Testis (tissue), 3 donors: Measurements from ENCODE around the gene GCN1. TPM values are rescaled to one million over a fixed set of nuclear protein-coding genes. Genes with fewer than 3 reads are reported as not detected.

Source experiments
- DNase-seq: peaks from one replicate; pipeline ENCODE4 v3.0.0-alpha.2; 2019
- H3K27ac ChIP-seq, 2 donors: fragments of 200-600 bp; sonication (generic); one replicate each; pipeline ENCODE4 v1.5.1; 2019
- H3K27me3 ChIP-seq: fragments of 200-600 bp; sonication (generic); one replicate; pipeline ENCODE4 v1.5.1; 2019
- H3K36me3 ChIP-seq: fragments of 200-600 bp; sonication (generic); one replicate; pipeline ENCODE4 v1.5.1; 2017; ENCODE audit warnings: low read depth; ENCODE audit errors: missing control alignments
- H3K4me1 ChIP-seq: fragments of 200-600 bp; sonication (generic); one replicate; pipeline ENCODE4 v1.5.1; 2019
- H3K4me3 ChIP-seq, 2 donors: fragments of 200-600 bp; sonication (generic); one replicate each; pipeline ENCODE4 v1.5.1; 2017 to 2019
- H3K9me3 ChIP-seq: fragments of 200-600 bp; sonication (generic); one replicate; pipeline ENCODE4 v1.5.1; 2017
- CTCF ChIP-seq, 3 experiments: fragments of 450-650 bp in 2 of 3; fragments of 200-600 bp in 1 of 3; sonication (generic) in 1 of 3; IDR thresholded peaks; one replicate each; pipeline ENCODE4 v1.5.1; 2016 to 2019; ENCODE audit warnings: antibody characterized with exemption in 3 of 3, mild to moderate bottlenecking in 2 of 3, moderate library complexity in 1 of 3
- POLR2A ChIP-seq: fragments of 450-650 bp; IDR thresholded peaks from one replicate; pipeline ENCODE4 v1.6.1; 2017; ENCODE audit warnings: antibody characterized with exemption, mild to moderate bottlenecking, moderate library complexity
- WGBS, 2 donors: methylation state at CpG; one replicate each; pipeline ENCODE4 v1.1.5; 2018; 5-methylcytosine and 5-hydroxymethylcytosine counted together
- intact Hi-C: fragments of 100-400 bp; cut with DNase I; formaldehyde crosslinking; loops from one replicate; pipeline ENCODE4 v1.15.1; 2023; ENCODE audit warnings: low total_unique reads
- polyA plus RNA-seq: library from polyadenylated mRNA; stranded (reverse); fragments of 350-450 nt; fragmentation: Illumina TruSeq; extraction: RNeasy Lipid Tissue Mini Kit (QIAGEN cat#74804); gene quantifications from one replicate; pipeline ENCODE4 v1.2.3, GENCODE V29; 2014; ENCODE audit warnings: low read depth, low replicate concordance; ENCODE audit not compliant: insufficient read depth
- total RNA-seq, 2 donors: library from RNA; depleted of rRNA; stranded (reverse); fragments of >200 nt; gene quantifications; one replicate each; pipeline ENCODE4 v1.2.3, GENCODE V29; 2016

Gene GCN1
- total and polyA plus RNA-seq, 3 donors from 2014 or later: 66.3 to 164 (median 104) TPM

DNA sequence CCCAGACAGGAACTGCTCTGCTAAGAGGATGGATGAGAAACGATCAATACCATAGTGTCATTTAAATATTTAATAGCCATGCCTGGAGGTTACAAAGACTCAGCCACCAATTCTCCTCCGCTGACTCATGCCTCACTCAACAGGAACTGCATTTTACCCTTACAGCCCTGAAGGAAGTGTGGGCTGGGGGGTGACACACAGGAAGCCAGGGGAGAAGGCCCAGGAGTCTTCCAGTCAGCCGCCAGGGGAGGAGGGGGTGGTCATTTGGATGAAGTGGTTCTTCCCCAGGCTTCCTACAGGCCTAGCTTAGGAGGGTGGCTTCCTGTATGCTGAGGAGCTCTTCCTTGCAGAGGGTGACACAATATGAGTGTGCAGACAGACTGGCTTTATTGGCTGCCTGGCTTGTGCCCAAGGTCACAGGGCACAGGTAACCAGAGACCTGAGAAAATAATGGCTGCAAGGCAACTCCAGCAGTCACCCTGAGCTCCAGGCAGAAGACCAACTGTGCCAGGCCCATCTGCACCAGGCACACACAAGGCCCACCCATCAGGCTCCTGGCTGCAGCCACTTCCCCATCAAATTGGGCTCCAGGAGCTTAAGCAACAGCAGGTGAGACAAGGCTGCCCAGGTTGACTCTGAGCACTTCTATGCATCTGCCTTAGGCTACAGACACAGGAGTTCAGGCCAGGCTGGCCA, 36.9 kb upstream of the GCN1 start:
- Histone ChIP-seq H3K9me3 (no peaks in the 10 kb centered on the region), H3K27ac (peak overlapping the region in 1 of 2 donors; percentile 81), H3K4me3 (no peak overlapping the region), H3K27me3 (no peaks in the 10 kb centered on the region), H3K4me1 (peaks cover 91% of the 10 kb centered on the region), H3K36me3 (no peaks in the 10 kb centered on the region)
- no peak for TF ChIP-seq POLR2A
- TF ChIP-seq CTCF (IDR thresholded peaks at IDR 0.05): no peak
- DNase-seq: no peak
- intact Hi-C loops: loop anchor here (2.0 kb wide), 1 partner anchor 31 kb away; no protein-coding TSS in a partner anchor
- 67 to 78% methylated on average over 3 of the region's 3 CpGs for WGBS, 2 donors

DNA sequence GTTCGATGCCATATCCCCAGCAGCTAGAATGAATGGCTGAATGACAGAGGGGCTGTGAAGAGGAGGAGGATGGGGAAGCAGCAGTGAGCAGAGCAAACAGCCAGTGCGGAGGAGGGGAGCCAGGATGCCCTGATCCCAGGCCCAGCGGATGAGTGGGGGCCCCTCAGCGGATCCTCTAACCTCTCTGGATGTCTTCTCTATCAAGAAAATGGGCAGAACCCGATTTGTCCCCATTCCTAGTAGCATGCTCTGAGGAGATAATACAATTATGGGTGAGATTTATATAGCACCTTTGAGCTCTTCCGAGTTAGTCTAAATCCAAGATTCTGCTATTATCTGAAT, 36.4 kb upstream of the GCN1 start:
- DNase-seq: no peak
- WGBS, 2 donors: 62 to 66% methylated on average over 6 of the region's 6 CpGs
- Histone ChIP-seq H3K36me3 (no peaks in the 10 kb centered on the region), H3K4me3 (no peak overlapping the region), H3K27me3 (no peaks in the 10 kb centered on the region), H3K9me3 (no peaks in the 10 kb centered on the region), H3K27ac (peak overlapping the region; percentile 67 to 81), H3K4me1 (peaks cover 94% of the 10 kb centered on the region)
- intact Hi-C loops: no loop called here
- TF ChIP-seq POLR2A (no peak), CTCF (IDR thresholded peaks at IDR 0.05) (no peak)

DNA sequence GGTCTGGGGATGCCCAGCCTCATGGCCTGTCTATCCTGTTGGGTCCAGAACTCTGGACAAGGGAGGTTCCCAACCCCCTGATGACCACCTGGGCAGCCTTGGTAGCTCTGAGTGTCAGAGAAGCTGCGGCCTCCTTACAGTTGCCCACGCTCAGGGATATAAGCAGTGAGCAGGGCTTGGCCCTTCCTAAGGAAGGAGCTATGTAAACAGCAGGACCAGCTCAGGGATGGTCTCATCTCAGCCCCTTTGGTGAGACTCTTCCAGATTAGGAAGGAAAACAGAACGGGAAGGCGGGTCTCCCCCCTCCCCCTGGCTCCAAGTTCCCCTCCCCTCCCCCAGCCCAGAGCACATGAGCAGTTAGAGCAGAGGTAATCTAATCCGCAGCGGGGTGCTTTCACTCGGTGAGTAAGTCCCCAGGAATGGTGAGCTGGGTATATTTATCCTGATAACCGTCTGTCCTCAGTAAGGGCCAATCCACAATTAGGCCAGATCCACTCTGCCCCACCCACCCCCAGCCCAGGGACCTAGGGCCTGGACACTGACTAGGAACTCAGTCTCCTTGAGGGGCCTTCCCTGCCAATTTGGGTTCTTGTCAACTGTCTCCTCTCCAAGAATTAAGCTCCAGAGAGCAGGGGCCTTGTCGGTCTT, 35.9 kb upstream of the GCN1 start:
- no peak overlapping the region for H3K4me3 ChIP-seq
- H3K36me3 ChIP-seq: no peaks in the 10 kb centered on the region
- 51 to 58% methylated on average over 8 to 9 of the region's 9 CpGs for WGBS, 2 donors
- TF ChIP-seq POLR2A: no peak
- TF ChIP-seq CTCF (IDR thresholded peaks at IDR 0.05): no peak
- H3K9me3 ChIP-seq: no peaks in the 10 kb centered on the region
- peak; percentile 53 for DNase-seq
- H3K4me1 ChIP-seq: peaks cover 94% of the 10 kb centered on the region
- H3K27me3 ChIP-seq: no peaks in the 10 kb centered on the region
- H3K27ac ChIP-seq: peak overlapping the region; percentile 67 to 81
- intact Hi-C loops: no loop called here

DNA sequence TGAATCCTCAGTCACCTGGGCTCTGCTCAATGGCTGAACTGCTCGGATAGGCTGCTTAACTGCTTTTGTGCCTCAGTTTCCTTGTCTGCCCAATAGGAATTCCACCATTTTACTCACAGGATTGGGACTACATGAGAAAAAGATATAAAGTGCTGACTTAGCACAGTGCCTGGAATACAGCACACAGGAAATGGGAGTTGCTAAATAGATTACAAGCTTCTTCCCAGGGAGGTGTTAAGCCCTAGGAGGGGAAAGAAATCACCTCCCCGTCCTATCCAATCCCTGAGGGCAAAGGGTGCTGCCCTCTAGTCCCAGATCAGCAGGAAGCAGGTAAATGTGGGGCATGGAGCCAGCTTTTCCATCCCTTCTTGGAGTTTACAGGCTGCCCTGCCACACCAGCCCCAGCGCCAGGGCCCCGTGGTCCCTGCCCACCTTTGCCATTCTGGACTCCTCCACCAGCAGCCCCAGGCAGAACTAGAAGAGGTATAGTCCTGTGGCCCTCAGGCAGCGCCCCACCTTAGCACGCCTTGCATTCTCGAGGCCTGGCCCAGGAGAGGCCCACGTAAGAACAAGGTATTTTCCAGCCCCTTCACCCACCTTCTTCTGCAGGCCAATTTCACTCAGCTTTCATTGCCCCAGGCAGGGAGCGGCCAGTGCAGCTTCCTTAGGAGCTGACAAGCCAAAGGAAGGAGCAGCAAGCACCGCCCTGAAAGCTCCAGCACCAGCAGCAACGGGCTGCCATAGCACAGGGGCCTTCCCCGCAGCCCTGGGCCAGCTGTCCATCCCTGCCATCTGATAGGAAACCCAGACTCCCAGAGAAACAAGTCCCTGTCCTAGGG, 35.2 kb upstream of the GCN1 start:
- DNase-seq: no peak
- Histone ChIP-seq H3K4me1 (peaks cover 94% of the 10 kb centered on the region), H3K27me3 (no peaks in the 10 kb centered on the region), H3K4me3 (no peak overlapping the region), H3K36me3 (no peaks in the 10 kb centered on the region), H3K9me3 (no peaks in the 10 kb centered on the region), H3K27ac (peak overlapping the region; percentile 67 to 81)
- intact Hi-C loops: no loop called here
- 60 to 66% methylated on average over 7 to 12 of the region's 12 CpGs for WGBS, 2 donors
- no peak for TF ChIP-seq CTCF (IDR thresholded peaks at IDR 0.05)
- no peak for TF ChIP-seq POLR2A
